GM13977 (cell line): ENCODE data around the gene CHTF8.

ENCODE experiments used
- DNase-seq: peaks from one replicate; pipeline ENCODE4 v3.0.0; 2012; ENCODE audit warnings: low spot score
- CTCF ChIP-seq: IDR thresholded peaks from 2 replicates; pipeline ENCODE4 v1.5.1; 2012; ENCODE audit warnings: mild to moderate bottlenecking, control low read depth; ENCODE audit not compliant: insufficient read depth; ENCODE audit errors: extremely low read depth, missing control alignments
- in situ Hi-C: fragments of 300-500 bp; cut with MboI; formaldehyde crosslinking; loops from one replicate; pipeline ENCODE4 v1.12.0; 2022; ENCODE audit warnings: low sequenced_read_pairs, low pct_unique_long_range_greater_than_20kb, mixed read lengths, inconsistent platforms; ENCODE audit not compliant: unreplicated experiment

The CHTF8 gene

GRCh38 chr16:69132424-69133252, at the start of gene CHTF8, which contains the start of gene UTP4:
TSS of gene CHTF8 (minus strand) at chr16:69132588. CDS start at chr16:69121458, 11,130 bp downstream.
TSS of gene UTP4 (plus strand) at chr16:69132649. CDS start at chr16:69133460, 811 bp downstream.
- DNase-seq: peak; percentile 94
- in situ Hi-C loops: loop anchor here (25.0 kb wide), 1 partner anchor 595 kb away; the partner anchor contains the start of gene ZFP90
- no peak for TF ChIP-seq CTCF

GRCh38 chr16:69180011-69180338, 47.6 kb upstream of the CHTF8 start:
- no peak for TF ChIP-seq CTCF
- in situ Hi-C loops: no loop called here

GRCh38 chr16:69179328-69180010, 47.1 kb upstream of the CHTF8 start:
- no peak for DNase-seq
- TF ChIP-seq CTCF: no peak
- in situ Hi-C loops: no loop called here

More at GRCh38 chr16:69180011-69180338, 47.6 kb upstream of the CHTF8 start:
- DNase-seq: no peak

GRCh38 chr16:69176033-69176800, 43.8 kb upstream of the CHTF8 start:
- DNase-seq: no peak
- in situ Hi-C loops: no loop called here

GRCh38 chr16:69171325-69172084, 39.1 kb upstream of the CHTF8 start:
- in situ Hi-C loops: no loop called here
- DNase-seq: no peak
- TF ChIP-seq CTCF: no peak

More at GRCh38 chr16:69176033-69176800, 43.8 kb upstream of the CHTF8 start:
- TF ChIP-seq CTCF: no peak
